Esophagus squamous epithelium (tissue), 5 donors: ENCODE measurements around the gene GNL1. TPM values are rescaled to one million over a fixed set of nuclear protein-coding genes. Genes with fewer than 3 reads are reported as not detected.
"Not testable (repeated sequence)": the region's sequence is repeated elsewhere in the genome, so short reads cannot be mapped to it uniquely, and the experiment has no call there.

Experiments used
- DNase-seq: peaks from one replicate; lab custom pipeline; 2025; lab: John Stamatoyannopoulos, UW
- H3K27ac ChIP-seq, 4 donors: fragments of 200-600 bp; sonication (generic); one replicate each; pipeline ENCODE4 v1.5.1; 2016 to 2019; ENCODE audit warnings: mild to moderate bottlenecking in 1 of 4
- H3K27me3 ChIP-seq, 4 donors: fragments of 200-600 bp; sonication (generic); 1 replicate in 3 of 4; 2 replicates in 1 of 4; pipeline versions ENCODE4 v1.5.1 to v1.6.0; 2017 to 2021; ENCODE audit warnings: antibody characterized with exemption in 1 of 4
- H3K36me3 ChIP-seq, 3 donors: fragments of 200-600 bp; sonication (generic); one replicate each; pipeline ENCODE4 v1.5.1; 2016 to 2019
- H3K4me1 ChIP-seq, 3 donors: fragments of 200-600 bp; sonication (generic); one replicate each; pipeline ENCODE4 v1.5.1; 2017 to 2019
- H3K4me3 ChIP-seq, 4 donors: fragments of 200-600 bp; sonication (generic); 1 replicate in 3 of 4; 2 replicates in 1 of 4; pipeline ENCODE4 v1.5.1; 2016 to 2019; ENCODE audit warnings: mild to moderate bottlenecking in 2 of 4, moderate library complexity in 1 of 4
- H3K9me3 ChIP-seq, 3 donors: fragments of 200-600 bp; sonication (generic); one replicate each; pipeline ENCODE4 v1.5.1; 2016 to 2019
- CTCF ChIP-seq, 6 experiments: fragments of 450-650 bp in 4 of 6; fragments of 200-600 bp in 2 of 6; sonication (generic) in 2 of 6; IDR thresholded peaks; one replicate each; pipeline ENCODE4 v1.5.1; 2016 to 2019; ENCODE audit warnings: antibody characterized with exemption in 6 of 6, mild to moderate bottlenecking in 4 of 6, moderate library complexity in 4 of 6
- POLR2A ChIP-seq, 4 donors: fragments of 450-650 bp; IDR thresholded peaks; one replicate each; pipeline ENCODE4 v1.6.1; 2017; ENCODE audit warnings: antibody characterized with exemption in 4 of 4, mild to moderate bottlenecking in 4 of 4, moderate library complexity in 3 of 4
- WGBS, 2 donors: methylation state at CpG; one replicate each; pipeline ENCODE4 v1.1.5; 2018; 5-methylcytosine and 5-hydroxymethylcytosine counted together
- intact Hi-C: fragments of 100-400 bp; cut with DNase I; formaldehyde crosslinking; loops from one replicate; pipeline ENCODE4 v1.15.0; 2022
- total RNA-seq, 4 donors: library from RNA; depleted of rRNA; stranded (reverse); fragments of >200 nt; gene quantifications; one replicate each; pipeline ENCODE4 v1.1.0, GENCODE V29; 2016
- donor health status: DM: yes; HTN: yes; CAD: no.

Gene GNL1
- total RNA-seq, 4 donors from 2014 or later = 12.7 to 37.2 (median 20.5) TPM

- no peak for DNase-seq
- H3K27ac ChIP-seq = no peak overlapping the region
- intact Hi-C loops = no loop called here
- H3K9me3 ChIP-seq = no peaks in the 10 kb centered on the region
- no peak overlapping the region for H3K4me3 ChIP-seq
- peaks cover 43 to 55% (median 45%) of the 10 kb centered on the region in 3 donors for H3K36me3 ChIP-seq
- no peaks in the 10 kb centered on the region for H3K27me3 ChIP-seq
- no peak for TF ChIP-seq CTCF (IDR thresholded peaks at IDR 0.05)
- TF ChIP-seq POLR2A (IDR thresholded peaks at IDR 0.05) = no peak
- 69 to 70% methylated on average over 7 to 9 of the region's 10 CpGs for WGBS, 2 donors
- peaks cover 0 to 23% (median 0%) of the 10 kb centered on the region in 3 donors for H3K4me1 ChIP-seq
Measured at GRCh38 chr6:30600451-30600961, 44.2 kb upstream of the GNL1 start.

GRCh38 chr6:30599625-30600324 lies 43.5 kb upstream of the GNL1 start:
- Histone ChIP-seq H3K4me1 (peaks cover 0 to 30% (median 0%) of the 10 kb centered on the region in 3 donors), H3K27ac (no peak overlapping the region), H3K27me3 (no peaks in the 10 kb centered on the region), H3K4me3 (no peak overlapping the region), H3K36me3 (peaks cover 37 to 52% (median 38%) of the 10 kb centered on the region in 3 donors), H3K9me3 (no peaks in the 10 kb centered on the region)
- DNase-seq = no peak
- intact Hi-C loops = loop anchor here (10.0 kb wide), 1 partner anchor 55 kb away; no protein-coding TSS in a partner anchor
- 76 to 80% methylated on average over 13 of the region's 13 CpGs for WGBS, 2 donors
- TF ChIP-seq CTCF (IDR thresholded peaks at IDR 0.05) (no peak), POLR2A (IDR thresholded peaks at IDR 0.05) (no peak)

GRCh38 chr6:30598912-30599624 lies 42.8 kb upstream of the GNL1 start:
- DNase-seq = no peak
- intact Hi-C loops = loop anchor here (10.0 kb wide), 1 partner anchor 54 kb away; no protein-coding TSS in a partner anchor
- TF ChIP-seq POLR2A (IDR thresholded peaks at IDR 0.05) (no peak), CTCF (IDR thresholded peaks at IDR 0.05) (no peak)
- no peaks in the 10 kb centered on the region for H3K27me3 ChIP-seq
- WGBS, 2 donors = 64 to 66% methylated on average over 9 to 12 of the region's 12 CpGs
- peaks cover 0 to 30% (median 0%) of the 10 kb centered on the region in 3 donors for H3K4me1 ChIP-seq
- H3K36me3 ChIP-seq = peaks cover 30 to 52% (median 31%) of the 10 kb centered on the region in 3 donors
- no peaks in the 10 kb centered on the region for H3K9me3 ChIP-seq
- no peak overlapping the region for H3K27ac ChIP-seq
- no peak overlapping the region for H3K4me3 ChIP-seq

- intact Hi-C loops = loop anchor here (10.0 kb wide), 1 partner anchor 53 kb away; no protein-coding TSS in a partner anchor
- 53 to 60% methylated on average over 10 to 14 of the region's 15 CpGs for WGBS, 2 donors
Measured at GRCh38 chr6:30597315-30598144, 41.2 kb upstream of the GNL1 start.

More at GRCh38 chr6:30597315-30598144, 41.2 kb upstream of the GNL1 start:
- not testable (repeated sequence) for H3K9me3 ChIP-seq, DNase-seq, H3K4me3 ChIP-seq, H3K27me3 ChIP-seq, H3K27ac ChIP-seq
- peaks cover 14 to 52% (median 16%) of the 10 kb centered on the region in 3 donors for H3K36me3 ChIP-seq
- peaks cover 0 to 32% (median 0%) of the 10 kb centered on the region in 3 donors for H3K4me1 ChIP-seq
- peak; percentile 74 to 87 (median 80) for TF ChIP-seq CTCF (IDR thresholded peaks at IDR 0.05)
